Measurements from ENCODE around the gene ZNF385D.

The ZNF385D gene

GRCh38 chr3:21747966-21748555, 2.9 kb downstream of the ZNF385D start:
- Histone ChIP-seq H3K9ac (ENCODE audit: low read depth, low read length) (no peak overlapping the region), H3K4me3 (ENCODE audit: low read depth in 1 of 2, low read length in 2 of 2) (no peak overlapping the region), H4K20me1 (ENCODE audit: insufficient read depth, low read length) (no peaks in the 10 kb centered on the region), H3K79me2 (ENCODE audit: insufficient read depth, low read length) (no peaks in the 10 kb centered on the region), H3K36me3 (ENCODE audit: insufficient read depth, low read length) (no peaks in the 10 kb centered on the region), H3K4me1 (ENCODE audit: insufficient read depth, low read length) (no peaks in the 10 kb centered on the region), H3K4me2 (ENCODE audit: insufficient read depth, low read length) (no peak overlapping the region), H2AFZ (ENCODE audit: low read depth, low read length) (no peak overlapping the region), H3K27me3 (ENCODE audit: insufficient read depth, low read length, poor library complexity) (no peaks in the 10 kb centered on the region), H3K27ac (ENCODE audit: low read length) (no peak overlapping the region), H3K9me3 (ENCODE audit: insufficient read depth, low read length, severe bottlenecking) (no peaks in the 10 kb centered on the region)
- TF ChIP-seq EZH2 (IDR thresholded peaks at IDR 0.05; ENCODE audit: borderline replicate concordance, low read depth, low read length, severe bottlenecking) = no peak
- TF ChIP-seq, protein P1, sequence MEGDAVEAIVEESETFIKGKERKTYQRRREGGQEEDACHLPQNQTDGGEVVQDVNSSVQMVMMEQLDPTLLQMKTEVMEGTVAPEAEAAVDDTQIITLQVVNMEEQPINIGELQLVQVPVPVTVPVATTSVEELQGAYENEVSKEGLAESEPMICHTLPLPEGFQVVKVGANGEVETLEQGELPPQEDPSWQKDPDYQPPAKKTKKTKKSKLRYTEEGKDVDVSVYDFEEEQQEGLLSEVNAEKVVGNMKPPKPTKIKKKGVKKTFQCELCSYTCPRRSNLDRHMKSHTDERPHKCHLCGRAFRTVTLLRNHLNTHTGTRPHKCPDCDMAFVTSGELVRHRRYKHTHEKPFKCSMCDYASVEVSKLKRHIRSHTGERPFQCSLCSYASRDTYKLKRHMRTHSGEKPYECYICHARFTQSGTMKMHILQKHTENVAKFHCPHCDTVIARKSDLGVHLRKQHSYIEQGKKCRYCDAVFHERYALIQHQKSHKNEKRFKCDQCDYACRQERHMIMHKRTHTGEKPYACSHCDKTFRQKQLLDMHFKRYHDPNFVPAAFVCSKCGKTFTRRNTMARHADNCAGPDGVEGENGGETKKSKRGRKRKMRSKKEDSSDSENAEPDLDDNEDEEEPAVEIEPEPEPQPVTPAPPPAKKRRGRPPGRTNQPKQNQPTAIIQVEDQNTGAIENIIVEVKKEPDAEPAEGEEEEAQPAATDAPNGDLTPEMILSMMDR (IDR thresholded peaks at IDR 0.05; ENCODE audit: borderline replicate concordance, extremely low read depth, low read length, poor library complexity, severe bottlenecking) = no peak
- ATAC-seq (ENCODE audit: insufficient read depth, low read depth) (no peak), DNase-seq (no peak)

- H3K36me3 ChIP-seq (ENCODE audit: insufficient read depth, low read length) = no peaks in the 10 kb centered on the region
- H3K9me3 ChIP-seq (ENCODE audit: insufficient read depth, low read length, severe bottlenecking) = no peaks in the 10 kb centered on the region
- H2AFZ ChIP-seq (ENCODE audit: low read depth, low read length) = no peak overlapping the region
- no peaks in the 10 kb centered on the region for H4K20me1 ChIP-seq (ENCODE audit: insufficient read depth, low read length)
- H3K4me1 ChIP-seq (ENCODE audit: insufficient read depth, low read length) = no peaks in the 10 kb centered on the region
- no peak overlapping the region for H3K9ac ChIP-seq (ENCODE audit: low read depth, low read length)
- no peaks in the 10 kb centered on the region for H3K27me3 ChIP-seq (ENCODE audit: insufficient read depth, low read length, poor library complexity)
- ATAC-seq (ENCODE audit: insufficient read depth, low read depth) (no peak), DNase-seq (no peak)
- no peaks in the 10 kb centered on the region for H3K79me2 ChIP-seq (ENCODE audit: insufficient read depth, low read length)
- no peak for TF ChIP-seq EZH2 (IDR thresholded peaks at IDR 0.05; ENCODE audit: borderline replicate concordance, low read depth, low read length, severe bottlenecking)
- TF ChIP-seq, protein P1 (IDR thresholded peaks at IDR 0.05; ENCODE audit: borderline replicate concordance, extremely low read depth, low read length, poor library complexity, severe bottlenecking) = no peak
- no peak overlapping the region for H3K27ac ChIP-seq (ENCODE audit: low read length)
- H3K4me2 ChIP-seq (ENCODE audit: insufficient read depth, low read length) = no peak overlapping the region
- H3K4me3 ChIP-seq (ENCODE audit: low read depth in 1 of 2, low read length in 2 of 2) = no peak overlapping the region
Observed at GRCh38 chr3:21747376-21747775, 3.6 kb downstream of the ZNF385D start.

DNA sequence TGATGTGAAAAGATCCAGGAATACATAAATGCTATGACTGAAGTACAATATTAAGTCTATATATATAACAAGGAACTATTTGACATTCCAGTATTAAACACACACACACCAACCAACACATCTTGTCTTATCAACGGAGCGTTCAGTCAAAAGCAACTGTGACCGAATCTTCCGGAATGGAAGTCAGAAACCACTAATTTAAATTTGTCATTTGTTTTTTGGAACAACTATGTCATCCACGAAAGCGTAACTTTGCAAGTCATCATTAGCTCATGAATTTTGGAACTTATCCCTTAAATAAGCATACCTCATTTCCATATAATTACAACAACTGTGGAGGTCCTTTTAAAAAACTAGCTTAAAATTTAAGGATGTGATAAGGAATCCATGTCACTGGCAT, 5.0 kb downstream of the ZNF385D start:
- no peak overlapping the region for H3K4me3 ChIP-seq (ENCODE audit: low read depth in 1 of 2, low read length in 2 of 2)
- H3K9ac ChIP-seq (ENCODE audit: low read depth, low read length) = no peak overlapping the region
- H4K20me1 ChIP-seq (ENCODE audit: insufficient read depth, low read length) = no peaks in the 10 kb centered on the region
- no peaks in the 10 kb centered on the region for H3K9me3 ChIP-seq (ENCODE audit: insufficient read depth, low read length, severe bottlenecking)
- no peak overlapping the region for H3K27ac ChIP-seq (ENCODE audit: low read length)
- no peaks in the 10 kb centered on the region for H3K79me2 ChIP-seq (ENCODE audit: insufficient read depth, low read length)
- no peak for DNase-seq
- H3K4me2 ChIP-seq (ENCODE audit: insufficient read depth, low read length) = no peak overlapping the region
- TF ChIP-seq EZH2 (IDR thresholded peaks at IDR 0.05; ENCODE audit: borderline replicate concordance, low read depth, low read length, severe bottlenecking) = no peak
- no peaks in the 10 kb centered on the region for H3K4me1 ChIP-seq (ENCODE audit: insufficient read depth, low read length)
- no peak overlapping the region for H2AFZ ChIP-seq (ENCODE audit: low read depth, low read length)
- H3K36me3 ChIP-seq (ENCODE audit: insufficient read depth, low read length) = no peaks in the 10 kb centered on the region
- ATAC-seq (ENCODE audit: insufficient read depth, low read depth) = no peak
- H3K27me3 ChIP-seq (ENCODE audit: insufficient read depth, low read length, poor library complexity) = no peaks in the 10 kb centered on the region

- H3K36me3 ChIP-seq (ENCODE audit: insufficient read depth, low read length) = no peaks in the 10 kb centered on the region
- no peaks in the 10 kb centered on the region for H4K20me1 ChIP-seq (ENCODE audit: insufficient read depth, low read length)
- no peaks in the 10 kb centered on the region for H3K9me3 ChIP-seq (ENCODE audit: insufficient read depth, low read length, severe bottlenecking)
- no peak overlapping the region for H2AFZ ChIP-seq (ENCODE audit: low read depth, low read length)
- no peaks in the 10 kb centered on the region for H3K27me3 ChIP-seq (ENCODE audit: insufficient read depth, low read length, poor library complexity)
- H3K4me1 ChIP-seq (ENCODE audit: insufficient read depth, low read length) = no peaks in the 10 kb centered on the region
- H3K79me2 ChIP-seq (ENCODE audit: insufficient read depth, low read length) = no peaks in the 10 kb centered on the region
- H3K9ac ChIP-seq (ENCODE audit: low read depth, low read length) = no peak overlapping the region
- TF ChIP-seq EZH2 (IDR thresholded peaks at IDR 0.05; ENCODE audit: borderline replicate concordance, low read depth, low read length, severe bottlenecking) = no peak
- TF ChIP-seq, protein P1 (IDR thresholded peaks at IDR 0.05; ENCODE audit: borderline replicate concordance, extremely low read depth, low read length, poor library complexity, severe bottlenecking) = no peak
- H3K4me2 ChIP-seq (ENCODE audit: insufficient read depth, low read length) = no peak overlapping the region
- DNase-seq = no peak
- H3K27ac ChIP-seq (ENCODE audit: low read length) = no peak overlapping the region
- ATAC-seq (ENCODE audit: insufficient read depth, low read depth) = no peak
- no peak overlapping the region for H3K4me3 ChIP-seq (ENCODE audit: low read depth in 1 of 2, low read length in 2 of 2)
Observed at GRCh38 chr3:21744793-21745192, 6.2 kb downstream of the ZNF385D start.
